Measurements from ENCODE around the gene MARK3. TPM values are rescaled to one million over a fixed set of nuclear protein-coding genes. Genes with fewer than 3 reads are reported as not detected.

MARK3 gene
- total and polyA plus RNA-seq, 2 of the 4 experiments (the other 2 are of a cell fraction): 78.5 to 80.5 TPM

DNA sequence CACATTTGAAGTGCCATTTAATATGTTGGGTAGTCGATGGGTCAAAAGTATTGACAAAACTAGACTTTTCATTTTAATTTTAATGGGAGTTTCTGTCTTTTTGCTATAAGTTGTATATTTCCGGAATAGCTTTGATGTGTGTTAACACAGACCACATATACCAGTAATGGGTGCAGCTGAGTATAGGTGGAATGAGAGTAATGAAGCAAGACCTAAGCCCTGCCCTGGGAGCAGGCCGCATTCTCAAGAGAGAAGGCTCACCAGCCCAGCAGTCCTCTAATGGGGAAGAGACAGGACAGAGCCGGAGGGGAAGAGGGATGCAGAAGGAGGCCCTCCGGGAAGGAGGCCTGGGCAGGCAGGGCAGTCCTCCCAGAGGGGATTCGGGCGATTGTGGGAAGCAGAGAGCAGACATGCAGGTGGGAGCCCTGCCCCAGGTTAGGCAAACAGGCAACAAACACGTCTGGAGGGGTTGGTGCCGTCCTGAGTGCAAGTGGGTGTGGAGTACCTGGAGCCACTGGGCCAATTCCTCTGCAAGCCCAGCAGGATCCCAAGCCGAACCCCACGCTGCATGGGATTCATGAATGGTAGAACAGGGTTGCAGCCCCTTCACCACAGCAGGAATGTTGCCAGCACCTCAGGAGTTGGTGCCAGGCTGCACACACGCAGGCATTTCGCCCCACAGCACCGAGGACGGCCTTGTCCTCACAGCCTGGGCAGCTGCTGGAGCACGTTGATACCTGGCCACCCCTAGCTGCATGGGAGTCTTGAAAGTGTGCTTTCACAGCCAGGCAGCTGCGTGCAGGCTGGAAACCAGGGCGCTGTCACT is 129.6 kb downstream of the MARK3 start:
- ATAC-seq (ENCODE audit: low read depth): no peak
- H3K9me3 ChIP-seq (ENCODE audit: control insufficient read depth, insufficient read depth, low read length): no peaks in the 10 kb centered on the region
- no peak overlapping the region for H3K23ac ChIP-seq (ENCODE audit: low read depth, low read length)
- H3K4me2 ChIP-seq (ENCODE audit: low read depth, low read length): no peak overlapping the region
- no peak overlapping the region for H3K14ac ChIP-seq (replicated peaks; ENCODE audit: low read depth, low read length)
- H3K4me3 ChIP-seq (ENCODE audit: insufficient read depth, low read depth, low read length): no peak overlapping the region
- H4K91ac ChIP-seq (ENCODE audit: insufficient read depth, low read depth, low read length): no peak overlapping the region
- DNase-seq: no peak
- H3K9ac ChIP-seq (ENCODE audit: low read depth, low read length): no peak overlapping the region
- CTCF ChIA-PET: no interaction called here
- BruUV-seq (replicated peaks): no TSS peak
- no peaks in the 10 kb centered on the region for H3K9me1 ChIP-seq (ENCODE audit: insufficient read depth, low read length)
- no peak for TF ChIP-seq MXI1 (IDR thresholded peaks at IDR 0.05; ENCODE audit: borderline replicate concordance, low read depth, low read length)
- no peak for TF ChIP-seq CHD1 (IDR thresholded peaks at IDR 0.05; ENCODE audit: low read depth, low read length)
- TF ChIP-seq MAFK (IDR thresholded peaks at IDR 0.05; ENCODE audit: low read depth, low read length): no peak
- TF ChIP-seq BHLHE40 (IDR thresholded peaks at IDR 0.05; ENCODE audit: low read depth, low read length): no peak
- TF ChIP-seq RCOR1 (IDR thresholded peaks at IDR 0.05; ENCODE audit: insufficient replicate concordance, low read length): no peak
- TF ChIP-seq, protein P1, sequence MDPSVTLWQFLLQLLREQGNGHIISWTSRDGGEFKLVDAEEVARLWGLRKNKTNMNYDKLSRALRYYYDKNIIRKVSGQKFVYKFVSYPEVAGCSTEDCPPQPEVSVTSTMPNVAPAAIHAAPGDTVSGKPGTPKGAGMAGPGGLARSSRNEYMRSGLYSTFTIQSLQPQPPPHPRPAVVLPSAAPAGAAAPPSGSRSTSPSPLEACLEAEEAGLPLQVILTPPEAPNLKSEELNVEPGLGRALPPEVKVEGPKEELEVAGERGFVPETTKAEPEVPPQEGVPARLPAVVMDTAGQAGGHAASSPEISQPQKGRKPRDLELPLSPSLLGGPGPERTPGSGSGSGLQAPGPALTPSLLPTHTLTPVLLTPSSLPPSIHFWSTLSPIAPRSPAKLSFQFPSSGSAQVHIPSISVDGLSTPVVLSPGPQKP (IDR thresholded peaks at IDR 0.05; ENCODE audit: borderline replicate concordance, low read depth, low read length): no peak
- no peak overlapping the region for H2AK5ac ChIP-seq (ENCODE audit: low read depth, low read length)
- peaks cover 0 to 11% of the 10 kb centered on the region in 2 experiments; a peak in 2 of 4 replicates for H3K79me1 ChIP-seq (ENCODE audit: low read depth in 1 of 2, low read length in 2 of 2)
- no peak overlapping the region for H2BK20ac ChIP-seq (ENCODE audit: low read depth, low read length)
- H4K8ac ChIP-seq (ENCODE audit: low read depth in 2 of 2, low read length in 2 of 2): no peak overlapping the region
- no peak overlapping the region for H2AFZ ChIP-seq (replicated peaks; ENCODE audit: low read length, poor library complexity)
- H4K20me1 ChIP-seq (ENCODE audit: insufficient read depth, low read length): peaks cover 24% of the 10 kb centered on the region
- H3K4me1 ChIP-seq (ENCODE audit: control insufficient read depth, insufficient read depth, low read length): peaks cover 19% of the 10 kb centered on the region
- H2BK120ac ChIP-seq (ENCODE audit: low read depth, low read length): no peak overlapping the region
- H2BK5ac ChIP-seq (ENCODE audit: low read depth, low read length, poor library complexity, severe bottlenecking): no peak overlapping the region
- in situ Hi-C loops (cut with MboI; ENCODE audit: low sequenced_read_pairs) (no loop called here), dilution Hi-C loops (cut with HindIII; ENCODE audit: low sequenced_read_pairs, unreplicated experiment) (no loop called here), intact Hi-C loops (cut with micrococcal nuclease) (no loop called here)
- no peak overlapping the region for H3K27ac ChIP-seq (ENCODE audit: insufficient read depth, low read length)
- H3K56ac ChIP-seq (ENCODE audit: extremely low read depth, insufficient read depth, low read length): no peak overlapping the region
- POLR2A ChIA-PET (ENCODE audit: unreplicated experiment): no interaction called here
- H3K27me3 ChIP-seq (ENCODE audit: control insufficient read depth, insufficient read depth, low read length): no peaks in the 10 kb centered on the region
- no peak overlapping the region for H4K5ac ChIP-seq (ENCODE audit: low read depth, low read length)
- WGBS, 2 experiments (ENCODE audit: extremely low coverage in 2 of 2, insufficient read length in 1 of 2): 97% methylated on average over 5 of the region's 18 CpGs; no CpG with 5 or more reads in 1 of the 2 experiments
- H3K36me3 ChIP-seq (ENCODE audit: control insufficient read depth, insufficient read depth, low read length): peaks cover 16% of the 10 kb centered on the region
- H2BK15ac ChIP-seq (ENCODE audit: low read depth, low read length): no peak overlapping the region
- H3K18ac ChIP-seq (ENCODE audit: low read depth, low read length): no peak overlapping the region
- H3K4ac ChIP-seq (ENCODE audit: low read depth, low read length): no peak overlapping the region
- H2AK9ac ChIP-seq (replicated peaks; ENCODE audit: low read depth, low read length, poor library complexity): no peak overlapping the region

Data from IMR-90 (cell line).